Superior temporal gyrus (tissue), 1 donor: ENCODE measurements around the gene HAS3.
"Not testable (repeated sequence)": the region's sequence is repeated elsewhere in the genome, so short reads cannot be mapped to it uniquely, and the experiment has no call there.

Source experiments
- DNase-seq: peaks from one replicate; pipeline ENCODE4 v3.0.0-alpha.2; 2016; ENCODE audit errors: extremely low spot score

HAS3 gene

GRCh38 chr16:69143116-69143515, 37.7 kb downstream of the HAS3 start:
- no peak for DNase-seq

- no peak for DNase-seq
Measured at GRCh38 chr16:69145658-69146057, 40.2 kb downstream of the HAS3 start.

- DNase-seq: not testable (repeated sequence)
Measured at GRCh38 chr16:69149621-69150020, 44.2 kb downstream of the HAS3 start.

- DNase-seq: peak; percentile 95
Measured at GRCh38 chr16:69150146-69150865, 44.9 kb downstream of the HAS3 start.

- DNase-seq: peak; percentile 62
Measured at GRCh38 chr16:69157196-69157595, 51.7 kb downstream of the HAS3 start.

- DNase-seq: no peak
Measured at GRCh38 chr16:69160192-69160591, 54.7 kb downstream of the HAS3 start.

GRCh38 chr16:69165584-69165983, 60.1 kb downstream of the HAS3 start:
- no peak for DNase-seq

- peak; percentile 30 for DNase-seq
Measured at GRCh38 chr16:69166221-69166833, 60.9 kb downstream of the HAS3 start.

GRCh38 chr16:69166946-69167930, 61.8 kb downstream of the HAS3 start:
- peak; percentile 18 for DNase-seq
